ENCODE measurements around the gene PLEKHH1.

The PLEKHH1 gene

DNA sequence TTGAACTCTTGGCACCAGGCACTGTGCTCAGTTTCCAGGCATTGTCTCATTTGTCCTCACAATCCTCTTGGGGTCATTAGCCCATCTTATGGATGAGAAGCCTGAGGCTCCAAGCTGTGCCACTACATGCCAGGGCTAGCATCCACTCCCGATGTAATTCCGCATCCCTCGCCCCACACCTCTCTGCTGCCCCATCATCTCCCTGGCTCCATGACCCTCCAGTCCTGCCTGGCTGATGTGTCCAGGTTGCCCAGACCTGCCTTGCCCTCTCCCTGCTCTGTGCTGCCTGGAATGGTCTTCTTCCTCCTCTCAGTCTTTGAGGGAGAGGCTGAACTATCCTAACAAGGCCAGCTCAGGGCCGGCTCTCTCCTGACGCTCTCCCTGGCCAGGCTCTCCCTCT lies 39.5 kb downstream of the PLEKHH1 start:
- TF ChIP-seq GABPA (IDR thresholded peaks at IDR 0.05; ENCODE audit: low read depth) (no peak), POLR2AphosphoS5 (IDR thresholded peaks at IDR 0.05; ENCODE audit: low read depth) (no peak), SPI1 (IDR thresholded peaks at IDR 0.05; ENCODE audit: borderline replicate concordance, low read depth) (no peak)
- TF ChIP-seq, protein P1, sequence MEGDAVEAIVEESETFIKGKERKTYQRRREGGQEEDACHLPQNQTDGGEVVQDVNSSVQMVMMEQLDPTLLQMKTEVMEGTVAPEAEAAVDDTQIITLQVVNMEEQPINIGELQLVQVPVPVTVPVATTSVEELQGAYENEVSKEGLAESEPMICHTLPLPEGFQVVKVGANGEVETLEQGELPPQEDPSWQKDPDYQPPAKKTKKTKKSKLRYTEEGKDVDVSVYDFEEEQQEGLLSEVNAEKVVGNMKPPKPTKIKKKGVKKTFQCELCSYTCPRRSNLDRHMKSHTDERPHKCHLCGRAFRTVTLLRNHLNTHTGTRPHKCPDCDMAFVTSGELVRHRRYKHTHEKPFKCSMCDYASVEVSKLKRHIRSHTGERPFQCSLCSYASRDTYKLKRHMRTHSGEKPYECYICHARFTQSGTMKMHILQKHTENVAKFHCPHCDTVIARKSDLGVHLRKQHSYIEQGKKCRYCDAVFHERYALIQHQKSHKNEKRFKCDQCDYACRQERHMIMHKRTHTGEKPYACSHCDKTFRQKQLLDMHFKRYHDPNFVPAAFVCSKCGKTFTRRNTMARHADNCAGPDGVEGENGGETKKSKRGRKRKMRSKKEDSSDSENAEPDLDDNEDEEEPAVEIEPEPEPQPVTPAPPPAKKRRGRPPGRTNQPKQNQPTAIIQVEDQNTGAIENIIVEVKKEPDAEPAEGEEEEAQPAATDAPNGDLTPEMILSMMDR (IDR thresholded peaks at IDR 0.05; ENCODE audit: insufficient read depth, low read length): no peak
- Histone ChIP-seq H3K4me3 (replicated peaks; ENCODE audit: insufficient read depth, low read length) (no peak overlapping the region), H3K27me3 (ENCODE audit: insufficient read depth, poor library complexity, severe bottlenecking) (no peaks in the 10 kb centered on the region), H3K27ac (replicated peaks) (no peak overlapping the region)
- no peak for DNase-seq (ENCODE audit: low read depth in 1 of 2, low spot score in 1 of 2)

GRCh38 chr14:67573228-67574010 lies 40.3 kb downstream of the PLEKHH1 start:
- DNase-seq (ENCODE audit: low read depth in 1 of 2, low spot score in 1 of 2): no peak
- no peak overlapping the region for H3K27ac ChIP-seq (replicated peaks)
- no peaks in the 10 kb centered on the region for H3K27me3 ChIP-seq (ENCODE audit: insufficient read depth, poor library complexity, severe bottlenecking)
- no peak for TF ChIP-seq POLR2AphosphoS5 (IDR thresholded peaks at IDR 0.05; ENCODE audit: low read depth)
- TF ChIP-seq, protein P2, sequence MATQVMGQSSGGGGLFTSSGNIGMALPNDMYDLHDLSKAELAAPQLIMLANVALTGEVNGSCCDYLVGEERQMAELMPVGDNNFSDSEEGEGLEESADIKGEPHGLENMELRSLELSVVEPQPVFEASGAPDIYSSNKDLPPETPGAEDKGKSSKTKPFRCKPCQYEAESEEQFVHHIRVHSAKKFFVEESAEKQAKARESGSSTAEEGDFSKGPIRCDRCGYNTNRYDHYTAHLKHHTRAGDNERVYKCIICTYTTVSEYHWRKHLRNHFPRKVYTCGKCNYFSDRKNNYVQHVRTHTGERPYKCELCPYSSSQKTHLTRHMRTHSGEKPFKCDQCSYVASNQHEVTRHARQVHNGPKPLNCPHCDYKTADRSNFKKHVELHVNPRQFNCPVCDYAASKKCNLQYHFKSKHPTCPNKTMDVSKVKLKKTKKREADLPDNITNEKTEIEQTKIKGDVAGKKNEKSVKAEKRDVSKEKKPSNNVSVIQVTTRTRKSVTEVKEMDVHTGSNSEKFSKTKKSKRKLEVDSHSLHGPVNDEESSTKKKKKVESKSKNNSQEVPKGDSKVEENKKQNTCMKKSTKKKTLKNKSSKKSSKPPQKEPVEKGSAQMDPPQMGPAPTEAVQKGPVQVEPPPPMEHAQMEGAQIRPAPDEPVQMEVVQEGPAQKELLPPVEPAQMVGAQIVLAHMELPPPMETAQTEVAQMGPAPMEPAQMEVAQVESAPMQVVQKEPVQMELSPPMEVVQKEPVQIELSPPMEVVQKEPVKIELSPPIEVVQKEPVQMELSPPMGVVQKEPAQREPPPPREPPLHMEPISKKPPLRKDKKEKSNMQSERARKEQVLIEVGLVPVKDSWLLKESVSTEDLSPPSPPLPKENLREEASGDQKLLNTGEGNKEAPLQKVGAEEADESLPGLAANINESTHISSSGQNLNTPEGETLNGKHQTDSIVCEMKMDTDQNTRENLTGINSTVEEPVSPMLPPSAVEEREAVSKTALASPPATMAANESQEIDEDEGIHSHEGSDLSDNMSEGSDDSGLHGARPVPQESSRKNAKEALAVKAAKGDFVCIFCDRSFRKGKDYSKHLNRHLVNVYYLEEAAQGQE (IDR thresholded peaks at IDR 0.05; ENCODE audit: insufficient replicate concordance, low read depth): no peak
- TF ChIP-seq, protein P1 (IDR thresholded peaks at IDR 0.05; ENCODE audit: insufficient read depth, low read length): no peak
- TF ChIP-seq GABPA (IDR thresholded peaks at IDR 0.05; ENCODE audit: low read depth): no peak
- no peak for TF ChIP-seq SPI1 (IDR thresholded peaks at IDR 0.05; ENCODE audit: borderline replicate concordance, low read depth)
- H3K4me3 ChIP-seq (replicated peaks; ENCODE audit: insufficient read depth, low read length): no peak overlapping the region

DNA sequence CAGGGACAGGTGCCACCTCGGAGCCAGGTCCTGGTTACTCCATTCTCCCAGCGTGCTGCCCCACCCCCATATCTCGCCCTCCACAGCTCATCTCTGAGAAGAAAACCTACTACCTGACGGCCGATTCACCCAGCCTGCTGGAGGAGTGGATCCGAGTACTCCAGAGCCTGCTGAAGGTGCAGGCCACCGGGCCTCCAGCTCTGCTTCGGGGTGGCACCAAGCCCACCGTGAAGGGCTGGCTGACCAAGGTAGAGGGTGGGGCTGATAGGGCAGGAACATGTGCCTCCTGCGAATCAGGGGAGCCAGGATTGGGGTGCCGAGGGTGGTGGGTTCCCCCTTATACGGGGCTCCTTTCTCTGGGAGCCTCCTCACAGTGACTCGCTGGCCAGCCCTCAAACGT lies 41.1 kb downstream of the PLEKHH1 start:
- no peak for TF ChIP-seq SPI1 (IDR thresholded peaks at IDR 0.05; ENCODE audit: borderline replicate concordance, low read depth)
- no peak for TF ChIP-seq GABPA (IDR thresholded peaks at IDR 0.05; ENCODE audit: low read depth)
- TF ChIP-seq, protein P2 (IDR thresholded peaks at IDR 0.05; ENCODE audit: insufficient replicate concordance, low read depth): no peak
- TF ChIP-seq, protein P1 (IDR thresholded peaks at IDR 0.05; ENCODE audit: insufficient read depth, low read length): no peak
- TF ChIP-seq POLR2AphosphoS5 (IDR thresholded peaks at IDR 0.05; ENCODE audit: low read depth): no peak
- H3K27ac ChIP-seq (replicated peaks): no peak overlapping the region
- H3K27me3 ChIP-seq (ENCODE audit: insufficient read depth, poor library complexity, severe bottlenecking): no peaks in the 10 kb centered on the region
- H3K4me3 ChIP-seq (replicated peaks; ENCODE audit: insufficient read depth, low read length): no peak overlapping the region
- no peak for DNase-seq (ENCODE audit: low read depth in 1 of 2, low spot score in 1 of 2)

All from HL-60 (cell line).